Breast epithelium (tissue), 3 donors: ENCODE data around the gene EPHA5.

Source experiments
- POLR2A ChIP-seq: fragments of 450-650 bp; IDR thresholded peaks from one replicate; pipeline ENCODE4 v1.6.1; 2016; ENCODE audit warnings: antibody characterized with exemption, mild to moderate bottlenecking, moderate library complexity
- POLR2AphosphoS5 ChIP-seq, 3 donors: sonication (generic); formaldehyde crosslinking; IDR thresholded peaks; one replicate each; pipeline ENCODE4 v1.6.1; 2017; ENCODE audit warnings: antibody characterized with exemption in 3 of 3
- TF ChIP-seq, protein P1 (sequence below), 3 donors: fragments of 450-650 bp; IDR thresholded peaks; one replicate each; pipeline ENCODE4 v1.5.1; 2016 to 2017; ENCODE audit warnings: antibody characterized with exemption in 3 of 3, mild to moderate bottlenecking in 3 of 3, moderate library complexity in 3 of 3

DNA sequence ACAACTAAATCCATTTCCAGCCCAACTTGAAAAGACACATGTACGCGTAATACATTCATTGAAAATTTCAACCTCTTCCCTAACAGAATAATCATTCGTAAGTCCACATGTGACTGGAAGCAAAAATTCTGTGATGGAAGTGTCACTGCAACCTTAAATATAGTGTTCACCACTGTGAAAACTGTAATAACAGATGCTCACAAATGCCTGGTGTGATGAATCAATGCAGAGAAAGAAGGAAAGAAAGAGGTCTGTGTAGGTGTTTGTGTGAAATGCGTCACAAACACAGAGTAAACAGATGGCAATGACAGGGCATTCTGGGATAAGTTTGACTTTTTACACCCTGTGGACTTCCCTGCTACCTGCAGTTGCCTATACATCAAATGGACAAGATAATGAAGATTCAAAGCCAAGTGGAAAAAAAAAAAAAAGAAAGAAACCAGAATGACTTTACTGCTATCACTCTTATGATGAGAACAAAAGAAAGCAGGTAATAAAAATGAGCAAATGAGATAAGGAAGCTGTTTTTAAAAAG lies 123.3 kb downstream of the EPHA5 start:
- no peak for TF ChIP-seq POLR2A
- TF ChIP-seq POLR2AphosphoS5 (IDR thresholded peaks at IDR 0.05) = no peak
- TF ChIP-seq, protein P1, sequence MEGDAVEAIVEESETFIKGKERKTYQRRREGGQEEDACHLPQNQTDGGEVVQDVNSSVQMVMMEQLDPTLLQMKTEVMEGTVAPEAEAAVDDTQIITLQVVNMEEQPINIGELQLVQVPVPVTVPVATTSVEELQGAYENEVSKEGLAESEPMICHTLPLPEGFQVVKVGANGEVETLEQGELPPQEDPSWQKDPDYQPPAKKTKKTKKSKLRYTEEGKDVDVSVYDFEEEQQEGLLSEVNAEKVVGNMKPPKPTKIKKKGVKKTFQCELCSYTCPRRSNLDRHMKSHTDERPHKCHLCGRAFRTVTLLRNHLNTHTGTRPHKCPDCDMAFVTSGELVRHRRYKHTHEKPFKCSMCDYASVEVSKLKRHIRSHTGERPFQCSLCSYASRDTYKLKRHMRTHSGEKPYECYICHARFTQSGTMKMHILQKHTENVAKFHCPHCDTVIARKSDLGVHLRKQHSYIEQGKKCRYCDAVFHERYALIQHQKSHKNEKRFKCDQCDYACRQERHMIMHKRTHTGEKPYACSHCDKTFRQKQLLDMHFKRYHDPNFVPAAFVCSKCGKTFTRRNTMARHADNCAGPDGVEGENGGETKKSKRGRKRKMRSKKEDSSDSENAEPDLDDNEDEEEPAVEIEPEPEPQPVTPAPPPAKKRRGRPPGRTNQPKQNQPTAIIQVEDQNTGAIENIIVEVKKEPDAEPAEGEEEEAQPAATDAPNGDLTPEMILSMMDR (IDR thresholded peaks at IDR 0.05) = no peak
